ENCODE results near the gene DBH.

GRCh38 chr9:133707763-133708245 lies 71.6 kb downstream of the DBH start:
- TF ChIP-seq POLR2AphosphoS5 (IDR thresholded peaks at IDR 0.05; ENCODE audit: borderline replicate concordance, low read depth, low read length), result no peak
- TF ChIP-seq EZH2 (IDR thresholded peaks at IDR 0.05), result no peak

Data from SK-N-MC (cell line).